Stomach (tissue), 9 donors: ENCODE measurements around the gene SOCS7. TPM values are rescaled to one million over a fixed set of nuclear protein-coding genes. Genes with fewer than 3 reads are reported as not detected.
A peak's percentile ranks its signal among the peaks of the same experiment; 100 is the strongest.

ENCODE experiments used
- DNase-seq, 2 donors: peaks; one replicate each; pipeline versions ENCODE4 v3.0.0 to v3.0.0-alpha.2; 2013 to 2019
- H3K27ac ChIP-seq, 5 donors: fragments of 200-600 bp in 4 of 5; sonication (generic) in 4 of 5; one replicate each; pipeline ENCODE4 v1.5.1; 2013 to 2019; ENCODE audit warnings: mild to moderate bottlenecking in 1 of 5, moderate library complexity in 1 of 5
- H3K27me3 ChIP-seq, 3 donors: fragments of 200-600 bp; sonication (generic); one replicate each; pipeline ENCODE4 v1.5.1; 2017 to 2019; ENCODE audit warnings: mixed run types in 1 of 3
- H3K36me3 ChIP-seq, 4 donors: fragments of 200-600 bp; sonication (generic); 1 replicate in 3 of 4; 2 replicates in 1 of 4; pipeline ENCODE4 v1.5.1; 2016 to 2019
- H3K4me1 ChIP-seq, 4 donors: fragments of 200-600 bp; sonication (generic); one replicate each; pipeline ENCODE4 v1.5.1; 2016 to 2019
- H3K4me3 ChIP-seq, 4 donors: fragments of 200-600 bp; sonication (generic) in 3 of 4; one replicate each; pipeline ENCODE4 v1.5.1; 2016 to 2019; ENCODE audit warnings: mild to moderate bottlenecking in 1 of 4
- H3K9me3 ChIP-seq, 4 donors: fragments of 200-600 bp; sonication (generic); one replicate each; pipeline ENCODE4 v1.5.1; 2016 to 2019
- CTCF ChIP-seq, 7 experiments: fragments of 450-650 bp in 4 of 7; fragments of 200-600 bp in 3 of 7; sonication (generic) in 3 of 7; IDR thresholded peaks; one replicate each; pipeline ENCODE4 v1.5.1; 2016 to 2019; ENCODE audit warnings: antibody characterized with exemption in 7 of 7, control low read depth in 2 of 7, mild to moderate bottlenecking in 1 of 7
- EP300 ChIP-seq: sonication (generic); formaldehyde crosslinking; IDR thresholded peaks from one replicate; pipeline ENCODE4 v1.6.1; 2017; ENCODE audit warnings: antibody characterized with exemption
- POLR2A ChIP-seq, 4 donors: fragments of 450-650 bp; IDR thresholded peaks; one replicate each; pipeline ENCODE4 v1.6.1; 2016; ENCODE audit warnings: antibody characterized with exemption in 4 of 4, control low read depth in 2 of 4, mild to moderate bottlenecking in 1 of 4, moderate library complexity in 1 of 4
- POLR2AphosphoS5 ChIP-seq, 3 donors: sonication (generic); formaldehyde crosslinking; IDR thresholded peaks; one replicate each; pipeline ENCODE4 v1.6.1; 2016; ENCODE audit warnings: antibody characterized with exemption in 3 of 3
- WGBS, 5 donors: extraction: QIAGEN DNeasy Blood & Tissue Kit in 3 of 5; methylation state at CpG; one replicate each; pipeline versions ENCODE4 v1.1.5 to v1.1.7; 2013 to 2018; 5-methylcytosine and 5-hydroxymethylcytosine counted together
- intact Hi-C: fragments of 100-400 bp; cut with DNase I; formaldehyde crosslinking; loops from one replicate; pipeline ENCODE4 v1.15.1; 2023; ENCODE audit warnings: low total_unique reads
- polyA plus RNA-seq, 3 donors: library from polyadenylated mRNA; stranded (reverse); fragments of 200-250 nt; gene quantifications; one replicate each; pipeline ENCODE4 v1.2.3, GENCODE V29; 2013
- total RNA-seq, 5 donors: library from RNA; depleted of rRNA; stranded (reverse); fragments of >200 nt; gene quantifications; one replicate each; pipeline versions ENCODE4 v1.1.0 to v1.2.3, GENCODE V29; 2014 to 2016
- donor health status: healthy with polysubstance abuse.
- donor health status: Bipolar disorder and iron deficiency.
- donor health status: healthy.

The SOCS7 gene
- total and polyA plus RNA-seq, 8 donors, result 2.5 to 52.4 (median 11.3) TPM

GRCh38 chr17:38428112-38428642, 76.5 kb downstream of the SOCS7 start, which contains the start of gene ARHGAP23:
Gene ARHGAP23 (plus strand): TSS chr17:38428464. CDS start chr17:38428486, 22 bp downstream.
- TF ChIP-seq POLR2AphosphoS5 (IDR thresholded peaks at IDR 0.05) (peak; percentile 2 to 52 (median 11)), CTCF (IDR thresholded peaks at IDR 0.05) (no peak)
- peak within 1 kb of the TSS; percentile 74 to 94 (median 88) for H3K27ac ChIP-seq
- 0 to 6% (median 1%) methylated on average over 4 to 43 of the region's 46 CpGs for WGBS, 5 donors
- H3K4me1 ChIP-seq, result peaks cover 18 to 68% (median 41%) of the 10 kb centered on the region in 4 donors
- intact Hi-C loops, result loop anchor here (10.0 kb wide), 1 partner anchor 47 kb away; no protein-coding TSS in a partner anchor
- no peaks in the 10 kb centered on the region for H3K27me3 ChIP-seq
- peak; percentile 64 to 80 for DNase-seq
- no peaks in the 10 kb centered on the region for H3K9me3 ChIP-seq
- H3K4me3 ChIP-seq, result peak within 1 kb of the TSS; percentile 77 to 94 (median 86)
- no peaks in the 10 kb centered on the region for H3K36me3 ChIP-seq

GRCh38 chr17:38428643-38429371, 77.2 kb downstream of the SOCS7 start:
- Histone ChIP-seq H3K27ac (peak overlapping the region; percentile 74 to 94 (median 88)), H3K4me1 (peaks cover 18 to 64% (median 38%) of the 10 kb centered on the region in 4 donors), H3K27me3 (no peaks in the 10 kb centered on the region), H3K4me3 (peak overlapping the region; percentile 77 to 94 (median 86)), H3K36me3 (no peaks in the 10 kb centered on the region), H3K9me3 (no peaks in the 10 kb centered on the region)
- DNase-seq, result peak; percentile 44 to 83
- TF ChIP-seq POLR2A (IDR thresholded peaks at IDR 0.05) (no peak), POLR2AphosphoS5 (IDR thresholded peaks at IDR 0.05) (peak in 1 of 3 donors; percentile 56)
- intact Hi-C loops, result loop anchor here (10.0 kb wide), 1 partner anchor 46 kb away; no protein-coding TSS in a partner anchor
- 1 to 60% (median 4%) methylated on average over 1 to 56 of the region's 56 CpGs for WGBS, 5 donors

GRCh38 chr17:38429476-38430100, 77.9 kb downstream of the SOCS7 start:
- no peak for DNase-seq
- H3K36me3 ChIP-seq, result no peaks in the 10 kb centered on the region
- peak overlapping the region; percentile 77 to 94 (median 86) for H3K4me3 ChIP-seq
- H3K27ac ChIP-seq, result peak overlapping the region; percentile 74 to 94 (median 88)
- H3K9me3 ChIP-seq, result no peaks in the 10 kb centered on the region
- intact Hi-C loops, result loop anchor here (10.0 kb wide), 1 partner anchor 45 kb away; no protein-coding TSS in a partner anchor
- WGBS, 5 donors, result 56 to 75% (median 71%) methylated on average over 6 to 9 of the region's 9 CpGs
- TF ChIP-seq POLR2A (IDR thresholded peaks at IDR 0.05) (no peak), EP300 (no peak)
- no peaks in the 10 kb centered on the region for H3K27me3 ChIP-seq
- H3K4me1 ChIP-seq, result peaks cover 18 to 62% (median 37%) of the 10 kb centered on the region in 4 donors

- H3K4me3 ChIP-seq, result peak overlapping the region in 1 of 4 donors; percentile 85
- peak overlapping the region in 4 of 5 donors; percentile 86 to 94 (median 89) for H3K27ac ChIP-seq
- peaks cover 18 to 61% (median 38%) of the 10 kb centered on the region in 4 donors for H3K4me1 ChIP-seq
- no peaks in the 10 kb centered on the region for H3K9me3 ChIP-seq
- DNase-seq, result peak in 1 of 2 donors; percentile 23
- no peak for TF ChIP-seq EP300
- TF ChIP-seq CTCF (IDR thresholded peaks at IDR 0.05), result no peak
- TF ChIP-seq POLR2A (IDR thresholded peaks at IDR 0.05), result no peak
- TF ChIP-seq POLR2AphosphoS5 (IDR thresholded peaks at IDR 0.05), result no peak
- H3K27me3 ChIP-seq, result no peaks in the 10 kb centered on the region
- H3K36me3 ChIP-seq, result no peaks in the 10 kb centered on the region
- 45 to 54% (median 46%) methylated on average over 3 of the region's 3 CpGs for WGBS, 5 donors
- intact Hi-C loops, result no loop called here
These were observed 78.7 kb downstream of the SOCS7 start for GRCh38 chr17:38430316-38430715.

- TF ChIP-seq CTCF (IDR thresholded peaks at IDR 0.05), result no peak
- TF ChIP-seq POLR2A (IDR thresholded peaks at IDR 0.05), result no peak
- no peak for TF ChIP-seq POLR2AphosphoS5 (IDR thresholded peaks at IDR 0.05)
- TF ChIP-seq EP300, result no peak
- Histone ChIP-seq H3K27me3 (no peaks in the 10 kb centered on the region), H3K4me1 (peaks cover 18 to 63% (median 38%) of the 10 kb centered on the region in 4 donors), H3K4me3 (no peak overlapping the region), H3K36me3 (no peaks in the 10 kb centered on the region), H3K9me3 (no peaks in the 10 kb centered on the region), H3K27ac (peak overlapping the region in 3 of 5 donors; percentile 86 to 94 (median 90))
- 71 to 89% (median 86%) methylated on average over 2 of the region's 2 CpGs for WGBS, 5 donors
- intact Hi-C loops, result no loop called here
- no peak for DNase-seq
These were observed 79.2 kb downstream of the SOCS7 start for GRCh38 chr17:38430822-38431221.
